ENCODE results near the gene ROPN1L.

ROPN1L gene

GRCh38 chr5:10503997-10504793, 62.5 kb downstream of the ROPN1L start:
- TF ChIP-seq CTCF (IDR thresholded peaks at IDR 0.05), result no peak
- no peak overlapping the region for H3K4me3 ChIP-seq (ENCODE audit: low read depth in 1 of 2, low read length in 1 of 2)

GRCh38 chr5:10505517-10506095, 63.9 kb downstream of the ROPN1L start:
- Histone ChIP-seq H3K9me3 (no peaks in the 10 kb centered on the region), H3K27me3 (no peaks in the 10 kb centered on the region), H3K4me1 (ENCODE audit: control insufficient read depth in 1 of 2, insufficient read depth in 1 of 2, low read depth in 1 of 2, low read length in 1 of 2) (peaks cover 34 to 39% of the 10 kb centered on the region in 2 experiments), H3K4me3 (ENCODE audit: low read depth in 1 of 2, low read length in 1 of 2) (peak overlapping the region; percentile 12 to 36), H3K27ac (peak overlapping the region; percentile 72), H3K36me3 (no peaks in the 10 kb centered on the region)
- TF ChIP-seq CTCF (IDR thresholded peaks at IDR 0.05), result no peak

More at GRCh38 chr5:10503997-10504793, 62.5 kb downstream of the ROPN1L start:
- Histone ChIP-seq H3K27ac (peak overlapping the region; percentile 72), H3K9me3 (no peaks in the 10 kb centered on the region), H3K4me1 (ENCODE audit: control insufficient read depth in 1 of 2, insufficient read depth in 1 of 2, low read depth in 1 of 2, low read length in 1 of 2) (peaks cover 34 to 39% of the 10 kb centered on the region in 2 experiments), H3K36me3 (no peaks in the 10 kb centered on the region), H3K27me3 (no peaks in the 10 kb centered on the region)

- Histone ChIP-seq H3K9me3 (no peaks in the 10 kb centered on the region), H3K36me3 (no peaks in the 10 kb centered on the region), H3K4me1 (ENCODE audit: control insufficient read depth in 1 of 2, insufficient read depth in 1 of 2, low read depth in 1 of 2, low read length in 1 of 2) (peaks cover 32 to 37% of the 10 kb centered on the region in 2 experiments), H3K27ac (peak overlapping the region; percentile 72), H3K27me3 (no peaks in the 10 kb centered on the region), H3K4me3 (ENCODE audit: low read depth in 1 of 2, low read length in 1 of 2) (no peak overlapping the region)
- TF ChIP-seq CTCF (IDR thresholded peaks at IDR 0.05), result no peak
Observed at GRCh38 chr5:10506535-10506934, 64.9 kb downstream of the ROPN1L start.

- Histone ChIP-seq H3K36me3 (no peaks in the 10 kb centered on the region), H3K27me3 (no peaks in the 10 kb centered on the region), H3K4me1 (ENCODE audit: control insufficient read depth in 1 of 2, insufficient read depth in 1 of 2, low read depth in 1 of 2, low read length in 1 of 2) (peaks cover 27% of the 10 kb centered on the region in 2 experiments), H3K9me3 (no peaks in the 10 kb centered on the region), H3K4me3 (ENCODE audit: low read depth in 1 of 2, low read length in 1 of 2) (no peak overlapping the region), H3K27ac (no peak overlapping the region)
- TF ChIP-seq CTCF (IDR thresholded peaks at IDR 0.05), result no peak
Observed at GRCh38 chr5:10507575-10508096, 66.0 kb downstream of the ROPN1L start.

GRCh38 chr5:10509575-10509974, 67.9 kb downstream of the ROPN1L start:
- H3K27me3 ChIP-seq, result no peaks in the 10 kb centered on the region
- H3K9me3 ChIP-seq, result no peaks in the 10 kb centered on the region
- no peaks in the 10 kb centered on the region for H3K36me3 ChIP-seq
- no peak overlapping the region for H3K4me3 ChIP-seq (ENCODE audit: low read depth in 1 of 2, low read length in 1 of 2)
- no peak for TF ChIP-seq CTCF (IDR thresholded peaks at IDR 0.05)
- no peak overlapping the region for H3K27ac ChIP-seq
- peaks cover 21% of the 10 kb centered on the region in 2 experiments for H3K4me1 ChIP-seq (ENCODE audit: control insufficient read depth in 1 of 2, insufficient read depth in 1 of 2, low read depth in 1 of 2, low read length in 1 of 2)
